ENCODE data around the gene BCL11A. TPM values are rescaled to one million over a fixed set of nuclear protein-coding genes. Genes with fewer than 3 reads are reported as not detected.

BCL11A gene
- total and polyA plus RNA-seq, 10 donors: 41.1 to 121 (median 84.0) TPM

DNA sequence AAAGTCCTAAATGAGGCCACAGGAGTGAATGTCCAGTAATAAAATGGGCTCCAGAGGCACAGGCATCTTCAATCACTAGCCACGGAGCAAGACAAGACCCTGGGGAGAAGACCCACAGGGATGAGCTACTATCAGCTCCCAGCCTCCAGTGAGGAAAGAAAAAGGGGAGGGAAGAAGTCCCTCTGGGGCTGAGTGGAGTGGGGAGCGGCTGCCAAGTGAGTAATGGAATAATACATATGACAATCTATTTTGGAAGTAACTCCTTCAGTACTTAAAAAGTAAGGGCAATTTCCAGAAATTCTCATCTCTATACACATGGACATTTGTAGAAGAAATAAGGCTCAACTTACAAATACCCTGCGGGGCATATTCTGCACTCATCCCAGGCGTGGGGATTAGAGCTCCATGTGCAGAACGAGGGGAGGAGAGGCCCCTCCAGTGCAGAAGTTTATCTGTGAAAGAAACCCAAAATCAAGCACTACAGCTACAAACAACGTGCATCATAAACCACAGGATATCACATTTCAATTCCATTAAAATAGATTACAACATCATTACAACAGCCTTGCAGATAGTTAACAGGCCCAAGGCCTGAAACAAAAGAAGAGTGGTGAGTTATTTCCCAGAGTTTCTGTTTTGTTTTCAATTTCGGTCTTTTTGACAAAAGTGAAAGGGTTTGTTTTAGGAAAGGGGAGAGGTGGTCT lies 84.9 kb downstream of the BCL11A start:
- H3K27ac ChIP-seq: peak overlapping the region in 3 of 8 donors; percentile 0 to 61 (median 8)
- intact Hi-C loops (cut with DNase I; ENCODE audit: low total_unique reads): no loop called here
- TF ChIP-seq POLR2AphosphoS5 (IDR thresholded peaks at IDR 0.05) (no peak), POLR2A (IDR thresholded peaks at IDR 0.05) (no peak)
- TF ChIP-seq, protein P1, sequence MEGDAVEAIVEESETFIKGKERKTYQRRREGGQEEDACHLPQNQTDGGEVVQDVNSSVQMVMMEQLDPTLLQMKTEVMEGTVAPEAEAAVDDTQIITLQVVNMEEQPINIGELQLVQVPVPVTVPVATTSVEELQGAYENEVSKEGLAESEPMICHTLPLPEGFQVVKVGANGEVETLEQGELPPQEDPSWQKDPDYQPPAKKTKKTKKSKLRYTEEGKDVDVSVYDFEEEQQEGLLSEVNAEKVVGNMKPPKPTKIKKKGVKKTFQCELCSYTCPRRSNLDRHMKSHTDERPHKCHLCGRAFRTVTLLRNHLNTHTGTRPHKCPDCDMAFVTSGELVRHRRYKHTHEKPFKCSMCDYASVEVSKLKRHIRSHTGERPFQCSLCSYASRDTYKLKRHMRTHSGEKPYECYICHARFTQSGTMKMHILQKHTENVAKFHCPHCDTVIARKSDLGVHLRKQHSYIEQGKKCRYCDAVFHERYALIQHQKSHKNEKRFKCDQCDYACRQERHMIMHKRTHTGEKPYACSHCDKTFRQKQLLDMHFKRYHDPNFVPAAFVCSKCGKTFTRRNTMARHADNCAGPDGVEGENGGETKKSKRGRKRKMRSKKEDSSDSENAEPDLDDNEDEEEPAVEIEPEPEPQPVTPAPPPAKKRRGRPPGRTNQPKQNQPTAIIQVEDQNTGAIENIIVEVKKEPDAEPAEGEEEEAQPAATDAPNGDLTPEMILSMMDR (IDR thresholded peaks at IDR 0.05 in 8 of 11, conservative IDR thresholded peaks at IDR 0.05 in 3 of 11): no peak
- no peaks in the 10 kb centered on the region for H3K9me3 ChIP-seq
- no peak for DNase-seq
- peaks cover 0 to 58% (median 10%) of the 10 kb centered on the region in 6 donors for H3K4me1 ChIP-seq
- H3K4me3 ChIP-seq: no peak overlapping the region
- peaks cover 0 to 10% (median 0%) of the 10 kb centered on the region in 6 donors for H3K36me3 ChIP-seq
- no peaks in the 10 kb centered on the region for H3K27me3 ChIP-seq (replicated peaks in 1 of 7)
- WGBS, 5 donors: 78 to 83% (median 81%) methylated on average over 7 of the region's 7 CpGs

DNA sequence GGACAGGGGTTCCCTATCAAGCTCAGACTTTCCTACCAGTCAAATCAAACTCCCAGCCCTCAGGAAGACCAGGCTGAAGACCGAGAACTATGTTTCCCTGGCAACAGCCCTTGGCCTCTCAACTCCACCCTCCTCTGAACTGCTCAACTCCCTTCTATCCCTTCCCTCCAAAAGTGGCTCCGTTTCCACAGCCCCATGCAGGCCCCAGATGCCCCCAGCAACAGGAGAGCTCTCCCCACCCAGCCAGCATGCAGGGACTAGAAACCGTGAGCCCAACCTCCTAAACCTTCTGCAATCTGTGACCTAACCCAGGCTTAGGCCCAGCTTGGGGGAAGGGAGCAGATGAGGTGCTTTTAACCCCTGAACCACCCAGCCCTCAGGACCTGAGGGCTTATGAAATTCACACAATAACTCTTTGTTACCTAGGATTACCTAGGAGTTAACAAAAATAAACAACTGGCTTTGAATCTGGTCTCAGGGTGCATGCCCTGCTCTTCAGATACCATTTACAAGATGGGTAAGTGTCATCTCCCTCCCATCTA lies 87.2 kb downstream of the BCL11A start:
- DNase-seq: no peak
- TF ChIP-seq POLR2AphosphoS5 (IDR thresholded peaks at IDR 0.05) (no peak), POLR2A (IDR thresholded peaks at IDR 0.05) (no peak)
- TF ChIP-seq, protein P1 (IDR thresholded peaks at IDR 0.05 in 8 of 11, conservative IDR thresholded peaks at IDR 0.05 in 3 of 11): no peak
- 57 to 85% (median 71%) methylated on average over 3 of the region's 3 CpGs for WGBS, 5 donors
- intact Hi-C loops (cut with DNase I; ENCODE audit: low total_unique reads): no loop called here
- Histone ChIP-seq H3K36me3 (peaks cover 0 to 26% (median 6%) of the 10 kb centered on the region in 6 donors), H3K4me1 (peaks cover 0 to 43% (median 2%) of the 10 kb centered on the region in 6 donors), H3K27ac (peak overlapping the region in 1 of 8 donors; percentile 55), H3K4me3 (no peak overlapping the region), H3K9me3 (no peaks in the 10 kb centered on the region), H3K27me3 (replicated peaks in 1 of 7) (no peaks in the 10 kb centered on the region)

DNA sequence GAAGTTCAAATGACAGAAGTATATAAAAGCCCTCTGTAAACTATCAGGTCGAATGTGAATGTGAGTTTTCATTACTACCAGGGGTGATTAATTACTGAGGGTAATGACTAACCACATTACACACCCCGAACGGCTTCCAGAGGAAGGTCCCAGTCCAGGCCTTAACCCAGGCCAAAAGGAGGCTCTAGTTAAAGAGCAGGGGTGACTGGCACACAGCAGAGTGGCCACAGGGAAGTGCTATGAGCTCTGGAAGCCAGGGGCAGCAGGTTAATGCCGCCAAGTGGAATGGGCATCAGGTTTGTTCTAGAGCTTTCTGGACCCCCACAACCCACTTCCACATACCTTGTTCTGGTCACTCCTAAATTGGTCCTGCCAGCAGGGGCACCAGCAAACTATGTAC lies 87.7 kb downstream of the BCL11A start:
- DNase-seq: no peak
- no peak overlapping the region for H3K4me3 ChIP-seq
- peaks cover 0 to 31% (median 11%) of the 10 kb centered on the region in 6 donors for H3K36me3 ChIP-seq
- intact Hi-C loops (cut with DNase I; ENCODE audit: low total_unique reads): no loop called here
- no peaks in the 10 kb centered on the region for H3K9me3 ChIP-seq
- 58 to 76% (median 63%) methylated on average over 4 of the region's 4 CpGs for WGBS, 5 donors
- TF ChIP-seq, protein P1 (IDR thresholded peaks at IDR 0.05 in 8 of 11, conservative IDR thresholded peaks at IDR 0.05 in 3 of 11): no peak
- no peak for TF ChIP-seq POLR2A (IDR thresholded peaks at IDR 0.05)
- TF ChIP-seq POLR2AphosphoS5 (IDR thresholded peaks at IDR 0.05): no peak
- H3K4me1 ChIP-seq: peaks cover 0 to 38% (median 2%) of the 10 kb centered on the region in 6 donors
- peak overlapping the region in 1 of 8 donors; percentile 55 for H3K27ac ChIP-seq
- H3K27me3 ChIP-seq (replicated peaks in 1 of 7): no peaks in the 10 kb centered on the region

DNA sequence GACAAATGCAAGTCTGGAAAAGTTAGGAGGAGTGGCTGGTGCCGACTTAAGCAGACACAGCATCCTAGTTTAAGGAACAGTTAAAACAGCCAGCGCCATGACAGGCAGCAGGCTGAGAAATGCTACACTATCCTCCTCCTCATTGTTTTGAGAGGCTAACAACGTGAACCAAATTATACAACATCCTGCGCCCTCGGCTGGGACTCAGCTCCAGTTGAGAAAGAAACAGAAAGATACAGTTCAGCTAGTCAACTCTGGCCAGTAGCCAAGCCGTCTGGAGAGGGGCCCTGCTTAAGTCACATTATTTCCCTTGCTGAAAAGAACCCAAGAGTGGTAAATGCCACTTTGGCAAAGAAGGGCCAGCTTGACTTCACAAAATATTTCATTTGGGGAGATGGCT lies 90.2 kb downstream of the BCL11A start:
- no peaks in the 10 kb centered on the region for H3K9me3 ChIP-seq
- intact Hi-C loops (cut with DNase I; ENCODE audit: low total_unique reads): no loop called here
- peak overlapping the region in 3 of 8 donors; percentile 1 to 44 (median 9) for H3K27ac ChIP-seq
- peaks cover 0 to 24% (median 2%) of the 10 kb centered on the region in 6 donors for H3K4me1 ChIP-seq
- no peaks in the 10 kb centered on the region for H3K27me3 ChIP-seq (replicated peaks in 1 of 7)
- no peak for TF ChIP-seq POLR2A (IDR thresholded peaks at IDR 0.05)
- no peak for DNase-seq
- peaks cover 0 to 38% (median 17%) of the 10 kb centered on the region in 6 donors for H3K36me3 ChIP-seq
- WGBS, 5 donors: 32 to 48% (median 37%) methylated on average over 6 of the region's 6 CpGs
- H3K4me3 ChIP-seq: no peak overlapping the region
